ENCODE measurements around the gene GFPT1.
"Not testable (repeated sequence)": the region's sequence is repeated elsewhere in the genome, so short reads cannot be mapped to it uniquely, and the experiment has no call there.

Gene GFPT1

DNA sequence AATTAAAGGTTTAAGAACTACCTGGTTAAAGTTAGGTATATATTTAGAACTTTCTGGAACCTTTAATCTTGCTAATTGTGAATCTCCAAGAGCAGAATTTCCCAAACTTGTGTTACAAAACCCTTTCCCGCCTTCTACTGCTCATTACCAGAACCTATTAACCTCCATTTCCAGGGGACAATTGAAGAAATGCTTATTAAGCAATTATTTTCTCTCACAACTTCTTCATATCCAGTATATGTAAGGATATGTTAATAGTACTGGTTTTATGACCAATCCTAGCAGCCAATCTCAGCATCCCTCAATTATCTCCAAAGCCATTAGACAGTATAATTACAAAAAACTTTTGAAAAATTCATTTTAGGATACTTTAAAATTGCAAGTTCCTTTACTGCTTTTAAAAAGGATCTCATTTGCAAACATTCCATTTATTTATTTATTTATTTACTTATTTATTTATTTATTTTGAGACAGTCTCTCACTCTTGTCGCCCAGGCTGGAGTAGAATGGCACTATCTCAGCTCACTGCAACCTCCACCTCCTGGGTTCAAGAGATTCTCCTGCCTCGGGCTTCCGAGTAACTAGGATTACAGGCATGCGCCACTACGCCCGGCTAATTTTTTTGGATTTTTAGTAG, 3.7 kb downstream of the GFPT1 start:
- no peak for DNase-seq

DNA sequence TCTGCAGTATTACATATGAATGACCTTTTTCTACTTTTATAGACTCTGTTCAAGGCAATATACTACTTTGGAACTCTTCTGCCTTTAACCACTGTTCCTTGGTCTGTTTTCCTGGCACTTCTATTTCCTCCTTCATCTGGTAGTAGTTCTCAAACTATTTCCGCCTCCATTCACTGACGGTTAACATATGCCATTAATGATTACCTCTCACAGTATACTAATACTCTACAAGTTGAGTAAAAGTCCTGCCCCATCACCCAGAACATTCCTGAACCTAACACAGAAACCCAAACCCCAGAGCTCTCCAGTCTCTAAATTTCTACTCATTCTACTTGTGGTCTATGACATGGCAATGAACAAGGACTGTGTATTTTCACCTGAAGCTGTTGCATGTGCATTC, 4.5 kb downstream of the GFPT1 start:
- no peak for DNase-seq

- no peak for DNase-seq
These were observed 5.7 kb downstream of the GFPT1 start for GRCh38 chr2:69381337-69381737.

GRCh38 chr2:69380072-69380917, 6.7 kb downstream of the GFPT1 start:
- DNase-seq = no peak

GRCh38 chr2:69376403-69376802, 10.6 kb downstream of the GFPT1 start:
- DNase-seq = no peak

DNA sequence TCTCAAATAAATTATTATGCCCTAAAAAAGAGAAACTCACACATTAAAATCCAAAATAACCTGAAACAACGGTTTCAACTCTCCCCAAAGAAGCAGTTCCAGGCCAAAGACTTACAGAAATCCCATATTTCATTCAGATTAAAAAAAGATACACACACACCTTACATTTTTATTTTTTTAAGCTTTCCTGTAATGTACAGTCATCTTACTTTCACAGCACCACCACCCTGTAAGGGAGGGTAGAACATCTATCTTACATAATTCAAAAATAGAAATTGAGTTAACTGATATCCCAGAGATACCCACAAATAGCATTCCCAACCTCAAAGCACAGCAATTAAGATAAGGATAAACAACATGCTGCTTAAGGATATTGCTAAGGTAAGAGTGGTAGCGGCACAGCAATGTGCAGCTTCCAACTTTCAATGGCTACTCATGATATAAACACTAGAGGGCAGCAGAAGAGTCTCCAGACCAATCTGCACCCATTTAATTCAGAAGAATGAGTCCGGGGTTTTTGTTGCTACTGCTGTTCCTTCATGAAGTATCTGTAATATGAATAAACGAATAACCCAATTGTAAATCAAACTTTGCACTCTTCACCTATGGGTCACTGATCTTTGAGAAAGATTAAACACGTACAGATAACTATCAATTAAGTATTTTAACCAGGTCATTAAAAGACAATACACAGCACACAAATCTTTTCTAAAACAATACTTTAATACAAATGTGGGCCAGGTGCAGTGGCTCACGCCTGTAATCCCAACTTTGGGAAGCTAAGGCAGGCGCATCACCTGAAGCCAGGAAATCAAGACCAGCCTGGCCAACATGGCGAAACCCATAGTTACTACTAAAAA, 11.3 kb downstream of the GFPT1 start:
- DNase-seq = peak; percentile 26

GRCh38 chr2:69372767-69373166, 14.3 kb downstream of the GFPT1 start:
- no peak for DNase-seq

- DNase-seq = no peak
These were observed 17.2 kb downstream of the GFPT1 start for GRCh38 chr2:69369802-69370201.

DNA sequence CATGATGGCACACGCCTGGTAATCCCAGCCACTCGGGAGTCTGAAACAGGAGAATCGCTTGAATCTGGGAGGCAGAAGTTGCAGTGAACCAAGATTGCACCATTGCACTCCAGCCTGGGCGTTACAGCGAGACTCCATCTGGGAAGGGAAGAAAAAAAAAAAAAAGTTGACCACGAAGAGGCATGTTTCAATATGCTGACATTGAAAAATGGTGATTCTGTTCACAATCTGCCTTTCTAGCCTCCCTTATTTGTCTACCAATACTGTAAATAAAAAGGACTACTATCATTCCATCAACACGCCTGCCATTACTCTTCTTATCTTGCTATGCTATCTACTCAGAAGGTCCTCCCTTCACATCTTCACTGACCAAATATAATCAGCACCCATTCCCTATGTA, 18.4 kb downstream of the GFPT1 start:
- DNase-seq = no peak

GRCh38 chr2:69359371-69359770, 27.7 kb downstream of the GFPT1 start:
- DNase-seq = no peak

GRCh38 chr2:69358914-69359313, 28.1 kb downstream of the GFPT1 start:
- no peak for DNase-seq

DNA sequence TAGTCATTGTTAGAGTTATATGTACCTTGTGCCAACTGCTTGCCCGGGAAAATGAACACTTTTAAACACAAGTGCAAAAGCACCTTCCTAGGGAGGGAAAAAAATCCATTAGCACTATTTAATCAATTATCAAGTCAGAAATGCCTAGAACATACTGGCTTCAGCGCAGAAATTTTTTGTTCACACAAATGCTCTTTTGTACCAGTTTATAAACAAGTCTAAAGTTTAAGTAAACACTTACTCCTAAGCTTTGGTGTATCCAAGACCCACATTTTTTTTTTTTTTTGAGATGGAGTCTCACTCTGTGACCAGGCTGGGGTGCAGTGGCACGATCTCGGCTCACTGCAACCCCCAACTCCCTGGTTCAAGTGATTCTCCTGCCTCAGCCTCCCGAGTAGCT, 30.6 kb downstream of the GFPT1 start:
- DNase-seq = no peak

GRCh38 chr2:69354976-69355375, 32.1 kb downstream of the GFPT1 start:
- DNase-seq = not testable (repeated sequence)

DNA sequence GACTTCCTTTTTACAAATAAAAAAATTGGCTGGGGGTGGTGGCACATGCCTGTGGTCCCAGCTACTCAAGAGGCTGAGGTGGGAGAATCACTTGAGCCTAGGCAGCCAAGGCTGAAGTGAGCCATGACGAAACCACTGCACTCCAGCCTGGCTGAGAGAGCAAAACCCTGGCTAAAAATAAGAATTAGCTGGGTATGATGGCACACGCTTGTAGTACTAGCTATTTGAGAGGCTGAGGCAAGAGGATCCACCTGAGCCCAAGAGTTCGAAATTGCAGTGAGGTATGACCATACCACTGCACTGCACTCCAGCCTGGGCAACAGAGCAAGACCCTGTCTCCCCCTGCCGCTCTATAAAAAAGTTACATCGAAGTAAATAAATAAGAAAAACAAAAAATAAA, 33.7 kb downstream of the GFPT1 start:
- no peak for DNase-seq

DNA sequence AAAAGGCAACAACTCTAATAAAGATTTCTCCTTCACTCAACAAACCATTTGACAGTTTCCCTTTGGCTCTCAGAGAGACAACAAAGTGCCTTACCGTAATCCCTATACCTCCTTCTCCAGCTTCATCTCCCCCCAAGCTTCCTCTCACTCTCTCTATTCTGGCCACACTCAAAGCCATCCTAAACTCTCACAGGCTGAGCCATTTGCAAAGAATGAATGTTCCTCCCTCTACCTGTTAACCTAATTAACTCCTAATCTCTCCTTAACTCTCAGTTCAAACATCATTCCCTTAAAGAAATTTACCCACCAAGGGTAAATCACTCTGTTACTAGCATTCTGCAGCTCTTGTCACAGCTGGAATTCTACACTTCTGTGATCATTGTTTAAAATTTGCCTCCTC, 38.2 kb downstream of the GFPT1 start:
- DNase-seq = no peak

DNA sequence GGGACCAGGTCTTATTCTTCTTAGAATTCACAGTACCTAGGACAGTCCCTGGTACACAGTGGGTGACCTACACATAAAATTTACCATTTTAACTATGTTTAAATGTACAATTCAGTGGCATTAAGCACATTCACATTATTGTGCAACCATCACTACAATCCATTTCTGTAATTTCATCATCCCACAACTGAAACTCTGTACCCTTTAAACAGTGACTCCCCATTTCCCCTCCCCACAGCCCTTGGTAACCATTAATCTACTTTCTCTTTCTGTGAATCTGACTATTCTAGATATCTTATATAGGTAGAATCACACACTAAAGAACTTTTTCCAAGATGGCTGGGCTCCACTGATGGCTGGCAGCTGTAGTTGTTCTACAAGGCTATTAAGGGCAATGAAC, 41.6 kb downstream of the GFPT1 start:
- DNase-seq = no peak

GRCh38 chr2:69344305-69344704, 42.7 kb downstream of the GFPT1 start:
- DNase-seq = no peak

- no peak for DNase-seq
These were observed 46.8 kb downstream of the GFPT1 start for GRCh38 chr2:69340101-69340775.

- DNase-seq = no peak
These were observed 51.7 kb downstream of the GFPT1 start for GRCh38 chr2:69335311-69335710.

GRCh38 chr2:69333352-69333751, 53.7 kb downstream of the GFPT1 start:
- no peak for DNase-seq

DNA sequence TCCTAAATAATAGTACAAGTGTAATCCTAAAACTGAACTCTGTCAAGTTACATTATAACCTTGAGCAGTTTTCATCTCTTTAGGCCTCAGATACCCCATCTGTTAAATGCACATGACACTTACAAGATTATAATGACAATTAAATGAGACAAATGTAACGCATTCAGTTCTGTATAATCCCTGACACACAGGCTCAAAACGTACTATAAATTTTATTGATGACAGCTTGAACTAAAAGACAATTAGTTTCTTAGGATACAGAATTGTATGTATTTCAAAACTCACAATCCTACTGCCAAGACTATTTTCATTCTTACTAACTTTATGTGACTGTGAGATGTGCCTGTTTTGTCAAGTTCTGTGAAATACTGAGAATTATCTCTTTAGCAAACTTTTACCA, 56.2 kb downstream of the GFPT1 start:
- no peak for DNase-seq

DNA sequence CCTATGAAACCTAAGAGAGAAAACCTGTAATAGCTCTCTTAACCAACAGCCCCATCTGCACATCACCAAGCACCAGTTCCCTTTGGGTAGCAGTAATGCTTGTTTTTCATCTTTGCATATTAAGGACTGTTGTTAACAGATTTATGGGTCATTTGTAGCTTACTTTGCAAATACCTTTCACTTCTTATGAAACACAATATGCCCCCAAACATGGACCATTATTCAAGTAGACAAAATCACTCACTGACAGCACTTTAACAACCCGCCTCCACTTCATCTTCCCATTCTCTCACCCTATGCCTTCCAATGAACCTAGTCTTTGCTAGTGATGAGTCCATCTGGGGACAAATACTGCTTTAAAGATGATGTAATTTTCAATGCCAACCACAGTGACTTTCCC, 64.4 kb downstream of the GFPT1 start:
- DNase-seq = no peak

DNA sequence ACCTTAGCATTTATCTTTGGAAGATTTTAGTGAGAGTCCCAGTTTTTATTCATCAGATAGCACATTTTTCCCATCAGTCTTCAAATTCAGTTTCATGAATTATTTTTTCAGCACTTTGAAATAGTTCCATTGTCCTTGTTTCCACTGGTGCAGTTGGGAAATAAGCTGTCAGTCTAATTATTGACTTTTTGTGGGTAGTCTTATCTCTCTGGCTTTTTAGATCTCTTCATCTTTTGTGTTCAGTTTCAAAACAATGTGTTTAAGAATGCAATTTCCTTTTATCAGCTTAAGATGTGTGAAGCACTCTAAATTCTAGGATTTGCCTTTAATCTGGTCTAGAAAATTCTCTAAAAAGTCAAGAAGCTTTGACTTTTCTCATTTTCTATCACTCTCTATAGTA, 70.5 kb downstream of the GFPT1 start:
- DNase-seq = no peak
